NAMALWA (cell line): ENCODE data around the gene SPEN.

Experiments used
- DNase-seq: peaks from one replicate; pipeline ENCODE4 v3.0.0-alpha.2; 2015; ENCODE audit warnings: low spot score

The SPEN gene

GRCh38 chr1:15937706-15938168 lies 90.2 kb downstream of the SPEN start:
- DNase-seq, result no peak

GRCh38 chr1:15938628-15939161 lies 91.2 kb downstream of the SPEN start:
- DNase-seq, result no peak

DNA sequence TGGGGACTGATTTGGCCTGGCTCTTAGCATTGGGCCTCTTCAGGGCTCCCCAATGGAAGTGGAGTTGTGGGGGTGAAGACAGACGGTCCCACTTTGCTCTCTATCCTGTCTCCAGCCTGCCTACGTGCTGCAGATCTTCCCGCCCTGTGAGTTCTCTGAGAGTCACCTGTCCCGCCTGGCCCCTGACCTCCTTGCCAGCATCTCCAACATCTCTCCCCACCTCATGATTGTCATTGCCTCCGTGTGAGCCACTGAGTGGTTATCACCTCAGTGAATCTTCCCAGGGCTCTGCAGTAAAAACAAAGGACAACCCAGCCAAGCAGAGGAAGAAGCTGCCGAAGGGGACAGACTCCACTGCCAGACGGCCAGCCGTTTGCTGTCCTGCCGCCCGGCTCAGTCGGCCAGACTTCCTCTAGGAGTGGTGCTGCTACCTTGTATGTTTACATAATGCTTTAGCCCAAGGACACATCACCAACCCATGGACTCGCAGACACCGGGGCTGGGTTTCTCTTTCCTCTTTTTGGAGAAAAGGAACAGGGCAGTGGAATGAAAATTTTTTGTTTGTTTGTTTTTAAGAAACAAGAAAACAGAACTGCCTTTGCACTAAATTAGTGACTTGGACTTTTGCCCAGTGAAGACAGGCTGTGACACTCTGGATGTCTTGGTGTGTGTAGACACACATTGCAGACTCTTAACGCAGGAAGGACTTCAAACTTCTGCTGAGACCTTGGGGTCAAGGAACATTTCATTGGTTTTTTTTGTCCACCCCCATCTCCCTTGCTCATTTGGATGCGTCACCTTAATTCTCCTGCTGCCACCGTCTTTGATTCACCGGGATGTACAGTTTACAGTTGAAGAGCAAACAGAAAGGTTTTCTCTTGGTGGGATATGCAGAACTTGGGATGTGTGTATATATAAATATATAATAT lies 91.9 kb downstream of the SPEN start:
- no peak for DNase-seq

- DNase-seq, result no peak
These were observed 92.9 kb downstream of the SPEN start for GRCh38 chr1:15940110-15941043.

- DNase-seq, result no peak
These were observed 93.7 kb downstream of the SPEN start for GRCh38 chr1:15941044-15941840.

DNA sequence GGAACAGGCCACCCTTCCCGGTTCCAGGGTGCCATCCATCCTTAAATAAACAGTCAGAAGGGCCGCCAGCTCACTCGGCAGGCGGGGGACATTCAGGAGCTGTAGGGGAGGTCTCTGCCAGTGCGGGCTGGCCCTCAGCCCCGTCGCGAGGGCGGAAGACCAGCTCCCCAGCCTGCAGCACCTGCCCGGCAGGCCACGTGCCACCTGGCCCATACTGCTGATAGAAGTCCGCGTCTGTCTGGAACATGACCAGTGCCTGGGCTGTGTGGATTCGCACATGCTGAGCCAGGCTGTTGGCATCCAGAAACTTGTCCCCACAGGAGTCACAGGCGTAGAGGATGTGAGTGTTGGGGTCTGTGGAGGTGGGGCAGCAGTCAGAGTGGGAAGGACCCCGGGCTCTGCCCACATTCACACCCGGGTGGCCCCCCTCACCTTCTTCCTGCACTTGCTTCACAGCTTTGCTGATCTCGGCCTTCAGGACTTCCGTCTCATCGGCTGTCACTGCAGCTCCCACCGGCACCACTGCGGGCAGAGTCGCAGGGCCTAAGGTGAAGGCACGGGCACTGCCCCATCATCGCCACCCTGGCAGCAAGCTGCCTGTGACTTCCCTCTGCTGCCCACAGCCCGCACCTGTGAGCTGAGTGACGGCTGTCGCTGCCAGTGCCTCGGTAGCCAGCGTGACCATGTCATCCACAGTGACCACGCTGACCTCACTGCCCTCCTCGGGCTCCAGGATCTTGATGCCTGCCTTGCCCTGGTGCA lies 94.6 kb downstream of the SPEN start:
- no peak for DNase-seq

DNA sequence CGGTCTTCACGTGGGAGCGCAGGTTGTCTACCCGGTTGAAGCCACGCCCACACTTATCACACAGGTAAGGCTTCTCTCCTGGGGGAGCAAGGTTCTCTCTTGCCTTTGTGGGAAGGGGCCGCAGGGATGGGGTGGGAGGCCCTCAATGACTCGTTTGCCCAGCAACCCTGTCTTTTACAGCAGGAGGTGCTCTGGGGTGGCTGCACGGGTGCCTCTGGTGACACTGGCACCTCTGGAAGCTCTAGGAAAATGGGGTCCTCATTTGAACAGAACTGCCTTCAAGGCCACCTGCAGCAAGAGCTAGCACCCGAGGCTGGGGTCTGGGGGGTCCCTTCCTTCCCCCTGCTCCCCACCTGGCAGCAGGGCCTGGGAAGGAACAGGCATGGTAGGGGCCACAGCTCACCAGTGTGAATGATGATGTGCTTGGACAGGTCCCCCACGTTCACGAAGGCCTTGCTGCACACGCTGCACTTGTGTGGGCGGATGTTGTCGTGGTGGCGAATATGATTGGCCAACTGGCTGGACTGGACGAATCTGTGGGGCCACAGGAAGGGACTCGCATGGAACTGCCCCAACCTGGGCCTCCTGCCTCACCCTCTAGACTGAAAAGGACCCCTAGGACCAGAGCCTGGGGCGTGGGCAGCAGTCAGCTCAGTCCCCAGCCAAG lies 95.3 kb downstream of the SPEN start:
- DNase-seq, result no peak

GRCh38 chr1:15943328-15943991 lies 96.0 kb downstream of the SPEN start:
- DNase-seq, result no peak

DNA sequence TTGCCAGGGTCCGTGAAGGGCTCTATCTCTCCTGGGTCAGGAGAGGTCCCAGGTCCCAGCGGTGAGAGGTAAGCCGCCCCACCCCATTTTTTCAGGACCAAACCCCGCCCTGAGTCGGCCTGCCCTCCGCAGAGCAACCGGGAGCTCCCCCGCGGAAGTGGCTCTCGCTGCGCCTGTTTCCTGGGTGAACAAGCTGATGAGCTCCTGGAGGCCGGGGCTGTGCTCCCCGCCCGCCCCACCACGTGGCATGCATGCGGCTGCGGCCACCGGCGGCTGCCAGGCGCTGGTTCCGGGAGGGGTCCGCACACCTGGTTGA lies 96.4 kb downstream of the SPEN start:
- no peak for DNase-seq

DNA sequence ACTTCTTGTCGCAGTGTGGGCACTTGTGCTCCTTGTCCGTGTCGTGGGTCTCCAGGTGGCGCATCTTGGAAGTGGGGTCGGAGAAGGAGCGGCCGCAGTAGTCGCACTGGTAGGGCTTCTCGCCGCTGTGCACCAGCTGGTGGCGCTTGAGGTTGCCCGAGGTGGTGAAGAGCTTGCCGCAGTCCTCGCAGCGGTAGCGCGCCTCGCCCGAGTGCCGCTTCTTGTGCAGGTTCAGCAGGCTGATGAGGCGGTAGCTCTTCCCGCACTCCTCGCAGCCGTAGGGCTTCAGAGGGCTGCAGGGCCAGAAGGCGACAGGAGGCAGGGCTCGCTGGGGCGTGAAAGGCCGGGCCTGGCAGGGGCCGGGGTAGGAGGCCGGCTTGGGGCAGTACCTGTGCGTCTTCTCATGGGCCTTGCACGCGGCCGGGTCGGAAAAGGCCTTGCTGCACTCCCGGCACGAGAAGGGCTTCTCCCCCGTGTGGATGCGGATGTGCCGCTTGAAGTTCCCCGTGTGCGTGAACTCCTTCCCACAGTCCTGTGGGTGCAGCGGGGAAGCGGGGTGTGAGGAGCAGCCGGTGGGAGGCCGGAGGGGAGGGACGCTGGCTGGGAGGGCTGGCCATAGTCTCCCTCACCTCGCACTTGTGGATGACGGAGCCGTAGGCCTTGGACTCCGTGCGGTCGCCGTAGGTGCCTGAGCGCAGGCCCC lies 97.0 kb downstream of the SPEN start:
- no peak for DNase-seq

- no peak for DNase-seq
These were observed 97.7 kb downstream of the SPEN start for GRCh38 chr1:15945011-15945831.

GRCh38 chr1:15945832-15946448 lies 98.4 kb downstream of the SPEN start:
- no peak for DNase-seq

- no peak for DNase-seq
These were observed 99.3 kb downstream of the SPEN start for GRCh38 chr1:15946571-15947381.

- DNase-seq, result no peak
These were observed 100.0 kb downstream of the SPEN start for GRCh38 chr1:15947382-15948090.

DNA sequence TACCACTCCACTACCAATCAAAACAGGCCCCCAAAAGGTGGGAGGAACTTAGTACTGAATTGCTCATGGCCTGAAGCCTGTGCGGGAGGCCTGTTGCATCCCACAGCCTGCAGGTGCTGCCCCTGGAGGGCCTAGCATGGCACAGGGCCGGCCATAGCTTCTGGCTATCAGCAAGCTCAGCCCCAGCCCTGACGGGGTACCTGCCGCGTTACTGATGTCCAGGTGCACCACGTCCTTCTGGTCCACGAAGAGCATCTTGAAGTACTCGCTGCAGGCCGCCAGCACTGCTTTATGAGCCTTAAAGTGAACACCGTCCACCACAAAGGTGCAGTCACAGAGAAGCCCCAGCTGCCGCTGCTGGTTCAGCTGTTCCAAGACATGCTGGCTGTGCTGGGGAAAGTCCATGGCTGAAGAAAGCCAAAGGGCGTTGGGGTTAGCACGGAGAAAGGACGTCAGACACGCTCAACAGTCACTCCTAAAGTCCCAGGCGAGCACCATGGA lies 100.6 kb downstream of the SPEN start:
- no peak for DNase-seq
